ENCODE data around the gene TSR1. TPM values are rescaled to one million over a fixed set of nuclear protein-coding genes. Genes with fewer than 3 reads are reported as not detected.

The TSR1 gene
- total RNA-seq, 4 donors from 2014 or later: 76.7 to 94.1 (median 84.7) TPM

DNA sequence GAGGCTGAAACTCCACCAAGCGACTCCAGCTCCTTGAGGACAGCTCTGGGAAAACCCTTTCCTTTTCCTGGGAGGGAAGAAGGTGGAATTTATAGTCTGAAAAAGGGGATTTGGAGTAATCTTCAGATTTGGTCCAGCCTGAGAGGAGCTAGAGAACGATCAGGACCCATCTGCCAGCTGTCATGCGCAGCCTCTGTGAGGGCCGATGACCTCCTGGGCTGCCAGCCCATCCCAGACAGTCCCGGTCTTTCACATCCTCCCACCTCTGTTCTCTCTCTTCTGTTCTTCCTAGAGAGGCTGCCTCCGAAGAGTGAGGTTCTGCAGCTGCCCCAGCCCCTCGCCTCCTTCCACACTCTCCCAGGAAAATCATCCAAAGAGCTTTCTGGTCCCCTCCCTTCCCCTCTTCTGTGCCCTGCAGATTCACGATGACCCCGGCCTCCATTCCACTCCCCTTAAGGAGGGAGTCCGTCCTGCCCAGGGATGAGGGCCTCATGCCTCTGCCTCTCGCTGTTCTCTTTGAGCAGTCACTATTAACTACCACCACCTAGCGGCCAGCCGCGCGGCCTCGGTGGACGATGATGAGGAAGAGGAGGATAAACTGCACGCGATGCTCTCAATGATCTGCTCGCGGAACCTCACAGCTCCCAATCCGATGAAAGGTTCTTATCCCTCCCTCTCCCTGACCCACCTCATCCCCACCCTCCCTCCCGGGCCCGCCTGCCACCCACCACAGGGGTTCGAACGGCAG lies 30.7 kb upstream of the TSR1 start:
- Histone ChIP-seq H3K36me3 (peaks cover 0 to 5% of the 10 kb centered on the region in 2 donors), H3K9me3 (no peaks in the 10 kb centered on the region), H3K4me1 (peaks cover 19 to 21% of the 10 kb centered on the region in 2 donors), H3K27ac (no peak overlapping the region), H3K4me3 (no peak overlapping the region), H3K27me3 (no peaks in the 10 kb centered on the region)
- no peak for ATAC-seq
- no peak for TF ChIP-seq POLR2A (IDR thresholded peaks at IDR 0.05)
- TF ChIP-seq, protein P1, sequence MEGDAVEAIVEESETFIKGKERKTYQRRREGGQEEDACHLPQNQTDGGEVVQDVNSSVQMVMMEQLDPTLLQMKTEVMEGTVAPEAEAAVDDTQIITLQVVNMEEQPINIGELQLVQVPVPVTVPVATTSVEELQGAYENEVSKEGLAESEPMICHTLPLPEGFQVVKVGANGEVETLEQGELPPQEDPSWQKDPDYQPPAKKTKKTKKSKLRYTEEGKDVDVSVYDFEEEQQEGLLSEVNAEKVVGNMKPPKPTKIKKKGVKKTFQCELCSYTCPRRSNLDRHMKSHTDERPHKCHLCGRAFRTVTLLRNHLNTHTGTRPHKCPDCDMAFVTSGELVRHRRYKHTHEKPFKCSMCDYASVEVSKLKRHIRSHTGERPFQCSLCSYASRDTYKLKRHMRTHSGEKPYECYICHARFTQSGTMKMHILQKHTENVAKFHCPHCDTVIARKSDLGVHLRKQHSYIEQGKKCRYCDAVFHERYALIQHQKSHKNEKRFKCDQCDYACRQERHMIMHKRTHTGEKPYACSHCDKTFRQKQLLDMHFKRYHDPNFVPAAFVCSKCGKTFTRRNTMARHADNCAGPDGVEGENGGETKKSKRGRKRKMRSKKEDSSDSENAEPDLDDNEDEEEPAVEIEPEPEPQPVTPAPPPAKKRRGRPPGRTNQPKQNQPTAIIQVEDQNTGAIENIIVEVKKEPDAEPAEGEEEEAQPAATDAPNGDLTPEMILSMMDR (IDR thresholded peaks at IDR 0.05 in 4 of 5, conservative IDR thresholded peaks at IDR 0.05 in 1 of 5): no peak
- intact Hi-C loops (cut with DNase I; ENCODE audit: low total_unique reads): loop anchor here (10.0 kb wide), 1 partner anchor 48 kb away; no protein-coding TSS in a partner anchor
- no peak for DNase-seq
- in situ Hi-C loops (cut with MboI; ENCODE audit: low sequenced_read_pairs in 4 of 4): no loop called here

DNA sequence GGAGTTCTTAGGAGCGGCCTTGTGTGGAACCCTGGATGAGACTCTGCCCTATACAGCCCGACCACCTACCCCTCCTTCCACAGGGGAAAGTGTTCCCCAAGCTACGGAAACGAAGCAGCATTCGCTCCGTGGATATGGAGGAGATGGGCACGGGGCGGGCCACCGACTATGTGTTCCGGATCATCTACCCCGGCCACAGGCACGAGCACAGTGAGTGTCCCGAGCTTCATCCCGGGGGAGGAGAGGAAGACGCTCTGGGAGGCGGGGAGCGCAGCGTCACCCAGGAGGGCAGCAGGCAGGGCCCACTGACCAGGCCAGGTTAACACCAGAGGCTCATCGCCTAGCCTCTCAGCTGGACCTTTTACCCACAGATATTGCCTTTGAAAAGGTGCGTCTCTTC lies 28.9 kb upstream of the TSR1 start:
- Histone ChIP-seq H3K27ac (peak overlapping the region in 1 of 4 donors; percentile 71), H3K36me3 (no peaks in the 10 kb centered on the region), H3K4me3 (no peak overlapping the region), H3K4me1 (peaks cover 19 to 21% of the 10 kb centered on the region in 2 donors), H3K9me3 (no peaks in the 10 kb centered on the region), H3K27me3 (no peaks in the 10 kb centered on the region)
- in situ Hi-C loops (cut with MboI; ENCODE audit: low sequenced_read_pairs in 4 of 4): no loop called here
- DNase-seq: no peak
- no peak for ATAC-seq
- intact Hi-C loops (cut with DNase I; ENCODE audit: low total_unique reads): loop anchor here (10.0 kb wide), 1 partner anchor 50 kb away; no protein-coding TSS in a partner anchor
- TF ChIP-seq POLR2A (IDR thresholded peaks at IDR 0.05): no peak
- TF ChIP-seq, protein P1 (IDR thresholded peaks at IDR 0.05 in 4 of 5, conservative IDR thresholded peaks at IDR 0.05 in 1 of 5): no peak

DNA sequence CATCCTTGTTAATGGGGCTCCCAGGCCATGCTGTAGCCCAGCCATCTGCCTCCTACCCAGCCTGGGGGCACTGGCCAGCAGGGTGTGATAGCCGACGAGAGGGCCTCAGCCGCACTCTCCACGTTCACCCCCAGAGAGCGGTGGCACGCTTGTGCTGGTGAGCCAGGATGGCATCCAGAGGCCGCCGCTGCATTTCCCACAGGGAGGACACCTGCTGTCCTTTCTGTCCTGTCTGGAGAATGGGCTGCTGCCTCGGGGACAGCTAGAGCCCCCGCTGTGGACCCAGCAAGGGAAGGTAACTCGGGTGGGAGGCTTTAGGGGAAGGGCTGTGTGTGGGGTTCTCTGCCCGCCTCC lies 28.5 kb upstream of the TSR1 start:
- in situ Hi-C loops (cut with MboI; ENCODE audit: low sequenced_read_pairs in 4 of 4): no loop called here
- no peak overlapping the region for H3K4me3 ChIP-seq
- no peak for ATAC-seq
- H3K27me3 ChIP-seq: no peaks in the 10 kb centered on the region
- no peaks in the 10 kb centered on the region for H3K9me3 ChIP-seq
- H3K27ac ChIP-seq: peak overlapping the region; percentile 58 to 71 (median 64)
- intact Hi-C loops (cut with DNase I; ENCODE audit: low total_unique reads): loop anchor here (1.0 to 10.0 kb wide), 2 partner anchors 17 to 50 kb away; no protein-coding TSS in a partner anchor
- no peak for DNase-seq
- H3K36me3 ChIP-seq: no peaks in the 10 kb centered on the region
- TF ChIP-seq, protein P1 (IDR thresholded peaks at IDR 0.05 in 4 of 5, conservative IDR thresholded peaks at IDR 0.05 in 1 of 5): no peak
- TF ChIP-seq POLR2A (IDR thresholded peaks at IDR 0.05): no peak
- H3K4me1 ChIP-seq: peaks cover 19 to 21% of the 10 kb centered on the region in 2 donors

DNA sequence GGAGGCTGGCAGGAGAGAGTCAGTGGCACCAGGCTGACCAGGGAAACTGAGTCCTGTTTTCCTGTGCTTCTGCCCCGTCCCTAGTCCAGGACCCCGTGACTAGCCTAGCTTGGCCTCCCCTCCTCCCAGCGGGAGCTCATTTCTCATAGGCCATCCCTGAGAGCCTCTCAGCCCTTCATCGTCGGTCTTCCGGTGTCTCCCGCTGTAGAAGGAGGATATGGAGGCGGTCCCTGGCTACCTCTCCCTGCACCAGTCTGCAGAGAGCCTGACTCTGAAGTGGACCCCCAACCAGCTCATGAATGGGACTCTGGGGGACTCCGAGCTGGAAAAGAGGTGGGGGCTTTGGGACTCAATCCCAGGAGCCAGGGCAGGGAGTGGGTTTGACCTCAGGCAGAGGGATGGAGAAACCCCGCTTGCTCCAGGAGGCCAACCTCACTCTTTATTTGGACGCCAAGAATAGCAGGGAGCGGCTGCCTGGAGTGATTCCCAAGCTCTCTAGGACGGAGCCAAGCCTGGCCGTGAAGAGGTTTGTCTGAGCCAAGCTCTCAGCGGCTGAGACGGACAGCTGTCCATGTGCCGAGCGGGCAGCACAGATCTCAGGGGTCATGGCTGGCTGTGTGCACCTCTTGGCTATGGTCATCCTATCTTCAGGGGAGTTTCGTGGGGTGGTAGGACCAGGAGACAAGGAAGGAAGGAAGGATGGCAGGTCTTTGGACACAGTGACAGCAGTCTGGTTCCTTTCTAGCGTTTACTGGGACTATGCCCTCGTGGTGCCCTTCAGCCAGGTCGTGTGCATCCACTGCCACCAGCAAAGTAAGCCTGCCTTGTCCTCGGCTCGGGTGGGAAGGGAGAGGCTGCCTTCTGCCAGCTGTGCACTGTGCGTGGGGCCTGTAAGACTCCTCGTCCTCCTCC lies 27.9 kb upstream of the TSR1 start:
- ATAC-seq: peak; percentile 94 to 96
- Histone ChIP-seq H3K4me3 (no peak overlapping the region), H3K27ac (peak overlapping the region; percentile 58 to 71 (median 64)), H3K4me1 (peaks cover 19 to 21% of the 10 kb centered on the region in 2 donors), H3K36me3 (no peaks in the 10 kb centered on the region), H3K27me3 (no peaks in the 10 kb centered on the region), H3K9me3 (no peaks in the 10 kb centered on the region)
- in situ Hi-C loops (cut with MboI; ENCODE audit: low sequenced_read_pairs in 4 of 4): no loop called here
- intact Hi-C loops (cut with DNase I; ENCODE audit: low total_unique reads): loop anchor here (1.0 to 10.0 kb wide), 2 partner anchors 17 to 51 kb away; no protein-coding TSS in a partner anchor
- TF ChIP-seq POLR2A (IDR thresholded peaks at IDR 0.05): no peak
- TF ChIP-seq, protein P1 (IDR thresholded peaks at IDR 0.05 in 4 of 5, conservative IDR thresholded peaks at IDR 0.05 in 1 of 5): no peak
- DNase-seq: peak; percentile 76 to 89
